GM12864 (cell line): ENCODE results near the gene SLC25A1.

ENCODE experiments used
- DNase-seq: peaks from one replicate; pipeline ENCODE4 v3.0.0-alpha.2; 2011; ENCODE audit warnings: low read depth
- H3K4me3 ChIP-seq: 2 replicates; pipeline ENCODE4 v1.5.1; 2011; ENCODE audit warnings: mild to moderate bottlenecking, low read depth, low read length, control low read depth
- CTCF ChIP-seq: IDR thresholded peaks from 2 replicates; pipeline ENCODE4 v1.5.1; 2011; ENCODE audit warnings: low read depth, mild to moderate bottlenecking, moderate library complexity, low read length, control low read depth, inconsistent platforms; ENCODE audit errors: missing control alignments

SLC25A1 gene

GRCh38 chr22:19199479-19199878 lies 20.9 kb upstream of the SLC25A1 start:
- no peak for TF ChIP-seq CTCF
- DNase-seq = no peak
- no peak overlapping the region for H3K4me3 ChIP-seq

GRCh38 chr22:19197997-19198865 lies 19.7 kb upstream of the SLC25A1 start:
- H3K4me3 ChIP-seq = no peak overlapping the region
- no peak for TF ChIP-seq CTCF
- no peak for DNase-seq

- H3K4me3 ChIP-seq = no peak overlapping the region
- no peak for TF ChIP-seq CTCF
- no peak for DNase-seq
These were observed 18.5 kb upstream of the SLC25A1 start for GRCh38 chr22:19196841-19197612.

GRCh38 chr22:19195796-19196731 lies 17.5 kb upstream of the SLC25A1 start:
- no peak for TF ChIP-seq CTCF
- DNase-seq = no peak
- H3K4me3 ChIP-seq = no peak overlapping the region

GRCh38 chr22:19194766-19195536 lies 16.4 kb upstream of the SLC25A1 start:
- TF ChIP-seq CTCF = no peak
- H3K4me3 ChIP-seq = no peak overlapping the region
- DNase-seq = no peak

- H3K4me3 ChIP-seq = no peak overlapping the region
- no peak for TF ChIP-seq CTCF
- DNase-seq = no peak
These were observed 15.3 kb upstream of the SLC25A1 start for GRCh38 chr22:19193879-19194278.
